ENCODE measurements around the gene CLCN3.
"Not testable (repeated sequence)": the region's sequence is repeated elsewhere in the genome, so short reads cannot be mapped to it uniquely, and the experiment has no call there.

The CLCN3 gene

GRCh38 chr4:169658196-169658595, 37.8 kb downstream of the CLCN3 start:
- no peak for DNase-seq

- DNase-seq: no peak
Observed at GRCh38 chr4:169658975-169659715, 38.8 kb downstream of the CLCN3 start.

GRCh38 chr4:169659716-169660670, 39.6 kb downstream of the CLCN3 start:
- peak; percentile 69 for DNase-seq

DNA sequence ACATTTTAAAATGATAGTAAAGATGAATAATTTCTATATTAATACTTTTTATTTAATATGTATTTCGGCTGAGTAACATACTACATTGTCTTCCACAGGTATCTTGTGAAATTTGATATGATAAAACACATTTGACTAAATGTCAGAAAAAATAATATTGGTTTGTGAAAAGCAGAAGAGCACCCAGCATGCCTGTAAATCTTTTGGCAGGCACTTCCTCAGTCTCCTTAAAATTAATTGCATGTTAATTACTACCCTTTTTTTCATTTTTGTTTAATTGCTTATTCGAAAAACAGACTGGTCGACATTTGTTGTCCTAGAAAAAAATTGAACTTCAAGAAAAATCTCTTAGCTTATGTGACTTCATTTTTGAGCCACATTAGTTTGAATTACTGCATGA, 40.6 kb downstream of the CLCN3 start:
- DNase-seq: no peak

DNA sequence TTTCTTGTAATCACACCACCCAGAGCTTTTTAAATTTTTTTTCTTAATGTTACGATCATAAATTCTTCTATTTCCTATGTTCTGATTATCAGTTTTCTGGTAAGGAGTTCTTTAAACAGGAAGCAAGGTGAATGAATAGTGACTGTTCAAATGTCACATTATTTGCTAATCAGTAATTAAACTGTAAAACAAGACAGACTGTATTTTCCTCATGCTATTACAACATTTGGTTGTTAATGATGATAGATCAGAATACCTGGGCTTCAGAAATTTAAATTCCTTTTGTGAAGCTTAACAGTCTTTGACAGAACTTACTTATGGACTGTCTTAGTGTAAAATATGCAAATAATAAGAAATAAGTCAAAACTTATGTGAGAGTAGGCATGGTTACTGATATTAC, 41.4 kb downstream of the CLCN3 start:
- DNase-seq: no peak

GRCh38 chr4:169662206-169662605, 41.8 kb downstream of the CLCN3 start:
- no peak for DNase-seq

GRCh38 chr4:169663402-169663801, 43.0 kb downstream of the CLCN3 start:
- DNase-seq: no peak

GRCh38 chr4:169663831-169664230, 43.5 kb downstream of the CLCN3 start:
- no peak for DNase-seq

DNA sequence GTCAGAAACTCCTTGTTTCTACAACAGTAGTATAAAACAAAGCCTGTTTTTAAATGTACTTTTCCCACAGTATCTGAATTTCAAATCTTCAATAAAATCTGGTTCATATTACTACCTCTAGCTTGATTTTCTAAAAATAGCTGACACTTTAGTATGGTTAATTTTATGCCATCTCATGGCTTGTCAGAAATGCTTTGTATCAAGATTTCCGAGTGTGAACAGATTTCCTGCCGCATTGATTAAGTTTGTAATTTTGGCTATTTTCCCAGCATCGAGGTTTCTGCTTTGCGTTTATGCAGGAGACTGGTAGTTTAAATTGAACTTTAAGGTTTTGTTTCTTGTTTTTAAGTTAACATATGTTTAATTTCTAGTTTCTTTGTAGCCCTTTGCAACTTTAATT, 44.2 kb downstream of the CLCN3 start:
- no peak for DNase-seq

- DNase-seq: no peak
Observed at GRCh38 chr4:169665046-169665737, 44.8 kb downstream of the CLCN3 start.

DNA sequence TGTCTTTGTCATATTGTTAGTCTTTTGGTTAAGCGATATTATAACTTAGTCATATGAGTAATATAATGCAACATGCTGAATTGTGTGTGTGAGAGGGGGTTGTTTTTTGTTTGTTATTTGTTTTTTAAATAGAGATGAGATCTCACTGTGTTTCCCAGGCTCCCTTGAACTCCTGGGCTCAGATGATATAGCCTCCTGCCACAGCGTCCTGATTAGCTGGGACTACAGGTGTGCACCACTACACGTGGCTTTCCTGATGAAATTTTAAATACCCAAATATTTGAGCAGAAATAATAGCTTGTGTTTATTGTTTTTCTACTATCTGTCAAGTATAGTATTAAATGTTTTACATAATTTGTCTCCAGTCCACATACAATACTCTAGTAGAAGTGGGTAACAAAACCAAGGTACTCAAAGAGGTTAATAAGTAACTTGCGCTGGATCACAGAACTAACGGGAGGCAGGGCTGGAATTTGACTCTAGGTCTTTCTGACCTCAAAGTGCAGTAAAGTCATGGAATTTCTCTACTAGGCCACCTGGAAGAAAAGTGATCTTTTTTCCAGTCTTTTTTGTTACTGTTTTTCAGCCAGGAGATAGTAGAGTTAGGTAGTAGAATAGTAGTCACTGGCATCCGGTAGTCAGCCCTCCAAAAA, 47.8 kb downstream of the CLCN3 start:
- DNase-seq: no peak

DNA sequence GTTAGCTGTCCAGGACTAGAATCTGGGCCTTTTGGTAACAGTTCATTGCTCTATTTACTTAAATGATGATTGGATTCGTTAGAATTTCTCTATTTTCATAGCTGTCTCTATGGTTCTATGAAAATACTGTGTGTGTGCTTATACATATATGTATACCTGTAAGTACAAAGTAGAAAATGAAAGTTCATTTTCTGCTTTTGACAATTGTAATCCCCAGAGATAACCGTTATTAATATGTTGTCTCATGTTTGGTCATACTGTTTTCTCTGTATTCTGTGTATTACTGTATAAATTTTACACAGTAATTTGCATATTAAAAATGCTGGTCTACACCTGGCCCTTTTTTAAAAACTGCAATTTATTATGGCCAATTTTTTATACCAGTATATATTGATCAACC, 55.4 kb downstream of the CLCN3 start:
- DNase-seq: no peak

- no peak for DNase-seq
Observed at GRCh38 chr4:169677150-169677748, 56.9 kb downstream of the CLCN3 start.

DNA sequence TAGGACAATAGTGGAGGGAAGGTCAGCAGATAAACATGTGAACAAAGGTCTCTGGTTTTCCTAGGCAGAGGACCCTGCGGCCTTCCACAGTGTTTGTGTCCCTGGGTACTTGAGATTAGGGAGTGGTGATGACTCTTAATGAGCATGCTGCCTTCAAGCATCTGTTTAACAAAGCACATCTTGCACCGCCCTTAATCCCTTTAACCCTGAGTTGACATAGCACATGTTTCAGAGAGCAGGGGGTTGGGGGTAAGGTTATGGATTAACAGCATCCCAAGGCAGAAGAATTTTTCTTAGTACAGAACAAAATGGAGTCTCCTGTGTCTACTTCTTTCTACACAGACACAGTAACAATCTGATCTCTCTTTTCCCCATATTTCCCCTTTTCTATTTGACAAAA, 58.1 kb downstream of the CLCN3 start:
- not testable (repeated sequence) for DNase-seq

GRCh38 chr4:169678951-169679591, 58.7 kb downstream of the CLCN3 start:
- not testable (repeated sequence) for DNase-seq

GRCh38 chr4:169682372-169683047, 62.1 kb downstream of the CLCN3 start:
- no peak for DNase-seq

- DNase-seq: no peak
Observed at GRCh38 chr4:169689681-169690080, 69.3 kb downstream of the CLCN3 start.

- no peak for DNase-seq
Observed at GRCh38 chr4:169690787-169691186, 70.4 kb downstream of the CLCN3 start.

DNA sequence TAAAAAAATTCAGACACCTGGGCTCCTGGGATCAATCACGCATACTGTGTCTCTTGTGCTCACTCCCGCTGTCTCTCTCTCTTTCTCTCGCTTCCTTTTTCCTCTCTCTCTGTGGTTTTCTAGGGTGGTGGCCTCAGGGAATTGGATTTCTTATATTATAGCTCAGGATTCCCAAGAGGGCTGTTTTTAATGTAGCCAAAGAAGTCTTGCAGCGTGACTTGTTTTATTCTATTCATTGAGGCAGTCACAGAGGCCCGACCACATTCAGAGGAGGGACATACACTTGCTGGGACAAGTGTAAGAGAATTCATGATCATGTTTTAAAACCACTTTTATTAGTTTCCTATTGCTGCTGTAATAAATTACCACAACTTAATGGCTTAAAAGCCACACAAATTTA, 78.0 kb downstream of the CLCN3 start:
- no peak for DNase-seq

DNA sequence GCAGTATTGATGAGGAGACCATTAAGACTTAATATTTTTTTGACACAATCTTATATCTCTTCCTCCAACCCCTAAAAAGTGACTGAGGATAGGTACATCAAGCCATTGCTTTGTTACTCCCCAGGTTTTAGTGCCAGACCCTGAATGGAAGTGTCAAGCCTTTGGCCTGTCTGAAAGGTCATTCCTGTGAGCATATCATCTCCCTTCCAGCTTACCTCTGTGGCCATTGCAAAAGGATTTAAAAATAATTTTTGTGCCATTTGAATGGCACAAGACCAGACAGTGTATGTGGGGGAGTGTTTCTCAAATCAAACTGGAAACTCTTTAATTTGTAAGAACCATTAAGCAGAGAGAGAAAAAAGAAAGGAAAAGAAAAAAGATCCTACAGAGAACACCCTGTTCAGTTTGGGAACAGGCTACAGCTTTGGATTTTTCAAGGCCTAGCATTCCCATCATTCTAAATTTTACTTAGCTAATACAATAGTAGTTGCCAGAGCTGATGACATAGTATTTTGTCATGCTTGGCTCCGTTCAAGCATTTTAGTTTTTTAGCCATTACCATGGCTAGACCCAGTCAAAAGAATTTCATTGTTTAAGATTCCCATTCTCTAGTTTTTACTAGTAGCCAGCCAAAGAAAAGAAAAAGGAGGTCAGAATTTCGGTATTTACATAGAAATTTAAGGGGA, 87.7 kb downstream of the CLCN3 start:
- no peak for DNase-seq

DNA sequence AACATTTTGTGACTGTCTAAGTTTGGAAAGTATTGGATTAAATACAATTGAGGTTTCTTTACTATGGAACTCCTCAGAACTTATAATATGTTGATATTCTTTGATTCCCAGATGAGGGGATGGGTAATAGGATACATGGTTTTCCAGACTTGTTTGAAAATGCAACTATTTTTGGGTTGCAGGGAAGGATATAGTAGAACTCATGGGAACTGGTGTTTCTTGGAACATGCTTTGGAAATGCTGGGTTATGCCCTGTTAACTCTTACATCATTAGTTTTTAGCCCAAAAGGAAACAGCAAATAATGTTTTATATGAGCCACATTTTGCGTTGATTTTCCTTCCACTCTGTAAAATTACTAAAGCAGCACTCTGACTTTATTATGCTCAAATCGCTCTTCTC, 95.4 kb downstream of the CLCN3 start:
- DNase-seq: no peak

Measured in CD4-positive, alpha-beta T cell treated with Interleukin-17A for 4 hours (primary cell).